Measurements from ENCODE around the gene HUNK. TPM values are rescaled to one million over a fixed set of nuclear protein-coding genes. Genes with fewer than 3 reads are reported as not detected.

HUNK gene
- total RNA-seq, 1 experiment from 2014 or later: 2.1 TPM

GRCh38 chr21:31914472-31914871 is 41.7 kb downstream of the HUNK start:
- Histone ChIP-seq H3K4me1 (ENCODE audit: insufficient read depth, low read length, poor library complexity, severe bottlenecking) (no peaks in the 10 kb centered on the region), H3K27me3 (replicated peaks; ENCODE audit: insufficient read depth, low read depth, low read length, poor library complexity) (no peaks in the 10 kb centered on the region), H3K9me3 (ENCODE audit: low read depth, low read length, poor library complexity, severe bottlenecking) (no peaks in the 10 kb centered on the region), H3K4me3 (ENCODE audit: low read depth, low read length, poor library complexity, severe bottlenecking) (no peak overlapping the region), H3K27ac (ENCODE audit: low read depth, low read length, poor library complexity, severe bottlenecking) (no peak overlapping the region), H3K36me3 (ENCODE audit: insufficient read depth, low read length, poor library complexity, severe bottlenecking) (no peaks in the 10 kb centered on the region)
- DNase-seq (ENCODE audit: low spot score): no peak
- TF ChIP-seq EZH2 (IDR thresholded peaks at IDR 0.05; ENCODE audit: borderline replicate concordance, low read depth, low read length, poor library complexity, severe bottlenecking) (no peak), CTCF (conservative IDR thresholded peaks at IDR 0.05; ENCODE audit: low read depth, low read length) (no peak)
- CTCF ChIA-PET: no interaction called here
- intact Hi-C loops (cut with micrococcal nuclease; ENCODE audit: unreplicated experiment): no loop called here
- POLR2A ChIA-PET (ENCODE audit: low non-redundant PET): no interaction called here
- no TSS peak for BruUV-seq (replicated peaks)

DNA sequence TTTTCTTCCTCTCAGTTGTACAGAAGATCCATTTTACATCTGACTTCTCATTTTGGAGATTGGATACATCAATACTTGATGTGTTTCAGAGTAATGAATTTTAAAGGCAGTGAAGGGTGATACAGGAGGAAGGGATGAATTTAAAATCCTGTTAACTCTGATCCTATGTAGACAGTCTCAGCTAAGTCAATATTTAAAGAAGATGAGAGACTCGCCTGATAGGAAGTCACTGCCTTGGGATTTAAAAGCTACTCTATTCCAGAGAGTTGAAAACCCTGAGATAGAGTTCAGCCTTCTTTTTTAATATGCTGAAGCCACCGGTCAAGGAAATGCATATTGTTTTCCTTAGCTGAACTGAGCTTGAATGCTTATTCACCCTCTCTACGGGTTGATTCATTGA is 42.7 kb downstream of the HUNK start:
- TF ChIP-seq EZH2 (IDR thresholded peaks at IDR 0.05; ENCODE audit: borderline replicate concordance, low read depth, low read length, poor library complexity, severe bottlenecking) (no peak), CTCF (conservative IDR thresholded peaks at IDR 0.05; ENCODE audit: low read depth, low read length) (no peak)

DNA sequence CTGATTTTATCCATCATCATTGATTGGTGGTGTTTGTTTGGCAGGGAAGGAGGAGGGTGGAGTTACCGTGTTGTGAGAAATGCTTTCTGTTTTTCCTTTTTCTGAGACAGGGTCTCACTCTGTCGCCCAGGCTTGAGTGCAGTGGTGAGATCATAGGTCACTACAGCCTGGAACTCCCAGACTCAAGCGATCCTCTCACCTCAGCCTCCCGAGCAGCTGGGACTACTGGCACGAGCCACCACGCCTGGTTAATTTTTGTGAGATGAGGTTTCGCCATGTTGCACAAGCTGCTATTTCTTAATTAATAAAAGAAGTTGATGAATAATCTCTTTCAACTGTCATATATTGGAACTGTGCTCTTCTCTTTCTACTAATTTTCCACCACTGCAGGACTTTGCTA is 44.3 kb downstream of the HUNK start:
- BruUV-seq (replicated peaks): no TSS peak
- H3K4me3 ChIP-seq (ENCODE audit: low read depth, low read length, poor library complexity, severe bottlenecking): no peak overlapping the region
- no peak for DNase-seq (ENCODE audit: low spot score)
- ChIA-PET CTCF (no interaction called here), POLR2A (ENCODE audit: low non-redundant PET) (no interaction called here)
- no peaks in the 10 kb centered on the region for H3K27me3 ChIP-seq (replicated peaks; ENCODE audit: insufficient read depth, low read depth, low read length, poor library complexity)
- intact Hi-C loops (cut with micrococcal nuclease; ENCODE audit: unreplicated experiment): no loop called here
- no peaks in the 10 kb centered on the region for H3K4me1 ChIP-seq (ENCODE audit: insufficient read depth, low read length, poor library complexity, severe bottlenecking)
- no peak overlapping the region for H3K27ac ChIP-seq (ENCODE audit: low read depth, low read length, poor library complexity, severe bottlenecking)
- no peaks in the 10 kb centered on the region for H3K9me3 ChIP-seq (ENCODE audit: low read depth, low read length, poor library complexity, severe bottlenecking)
- TF ChIP-seq CTCF (conservative IDR thresholded peaks at IDR 0.05; ENCODE audit: low read depth, low read length) (no peak), EZH2 (IDR thresholded peaks at IDR 0.05; ENCODE audit: borderline replicate concordance, low read depth, low read length, poor library complexity, severe bottlenecking) (no peak)
- no peaks in the 10 kb centered on the region for H3K36me3 ChIP-seq (ENCODE audit: insufficient read depth, low read length, poor library complexity, severe bottlenecking)

More for the DNA sequence above, 42.7 kb downstream of the HUNK start:
- intact Hi-C loops (cut with micrococcal nuclease; ENCODE audit: unreplicated experiment): no loop called here
- Histone ChIP-seq H3K27ac (ENCODE audit: low read depth, low read length, poor library complexity, severe bottlenecking) (no peak overlapping the region), H3K9me3 (ENCODE audit: low read depth, low read length, poor library complexity, severe bottlenecking) (no peaks in the 10 kb centered on the region), H3K4me1 (ENCODE audit: insufficient read depth, low read length, poor library complexity, severe bottlenecking) (no peaks in the 10 kb centered on the region), H3K27me3 (replicated peaks; ENCODE audit: insufficient read depth, low read depth, low read length, poor library complexity) (no peaks in the 10 kb centered on the region), H3K4me3 (ENCODE audit: low read depth, low read length, poor library complexity, severe bottlenecking) (no peak overlapping the region), H3K36me3 (ENCODE audit: insufficient read depth, low read length, poor library complexity, severe bottlenecking) (no peaks in the 10 kb centered on the region)
- CTCF ChIA-PET: no interaction called here
- DNase-seq (ENCODE audit: low spot score): no peak
- BruUV-seq (replicated peaks): no TSS peak
- POLR2A ChIA-PET (ENCODE audit: low non-redundant PET): no interaction called here
